MCF 10A (cell line): ENCODE data around the gene PAMR1. TPM values are rescaled to one million over a fixed set of nuclear protein-coding genes. Genes with fewer than 3 reads are reported as not detected.

Source experiments
- BruUV-seq: library from RNA; stranded (reverse); fragments of 400-500 nt; replicated peaks from 2 replicates; lab custom pipeline; 2021; lab: Mats Ljungman, UMichigan
- CTCF ChIA-PET: fragments of 300-600 bp; sonication (Branson Sonifier 250); formaldehyde crosslinking; extraction: SDS; loops from one replicate; lab custom pipeline; 2021; ENCODE audit warnings: antibody characterized with exemption, inconsistent platforms; lab: Yijun Ruan, JAX
- POLR2A ChIA-PET: fragments of 300-600, 350-650 bp; sonication (Branson Sonifier 250); formaldehyde crosslinking; extraction: SDS; loops from one replicate; lab custom pipeline; 2020; ENCODE audit warnings: antibody characterized with exemption, inconsistent platforms; lab: Yijun Ruan, JAX
- DNase-seq: peaks from one replicate; pipeline ENCODE4 v3.0.0-alpha.2; 2018; ENCODE audit not compliant: unreplicated experiment
- H3K27ac Mint-ChIP-seq: one replicate; pipeline ENCODE4 v1.8.0; 2022; ENCODE audit warnings: mild to moderate bottlenecking, low read depth, mixed read lengths; ENCODE audit not compliant: unreplicated experiment
- H3K27me3 Mint-ChIP-seq: one replicate; pipeline ENCODE4 v1.8.0; 2022; ENCODE audit warnings: mixed read lengths; ENCODE audit not compliant: insufficient read depth, unreplicated experiment
- H3K36me3 Mint-ChIP-seq: one replicate; pipeline ENCODE4 v1.8.0; 2022; ENCODE audit warnings: mild to moderate bottlenecking, moderate library complexity, mixed read lengths; ENCODE audit not compliant: insufficient read depth, unreplicated experiment
- H3K4me1 Mint-ChIP-seq: one replicate; pipeline ENCODE4 v1.8.0; 2022; ENCODE audit warnings: mixed read lengths; ENCODE audit not compliant: insufficient read depth, unreplicated experiment
- H3K4me3 Mint-ChIP-seq: one replicate; pipeline ENCODE4 v1.8.0; 2022; ENCODE audit warnings: mild to moderate bottlenecking, moderate library complexity, mixed read lengths; ENCODE audit not compliant: unreplicated experiment
- H3K9me3 Mint-ChIP-seq: one replicate; pipeline ENCODE4 v1.8.0; 2022; ENCODE audit warnings: mixed read lengths; ENCODE audit not compliant: unreplicated experiment
- CTCF ChIP-seq: fragments of 200-600 bp; IDR thresholded peaks from one replicate; pipeline ENCODE4 v1.8.0; 2022; ENCODE audit warnings: antibody characterized with exemption, mild to moderate bottlenecking; ENCODE audit not compliant: unreplicated experiment
- intact Hi-C: fragments of 100-400 bp; cut with micrococcal nuclease; formaldehyde crosslinking; loops from 2 replicates; pipeline ENCODE4 v1.14.1; 2022
- total RNA-seq: library from RNA; stranded (reverse); gene quantifications from 2 replicates; pipeline ENCODE4 v1.2.3, GENCODE V29; 2022

PAMR1 gene
- total RNA-seq, 1 experiment from 2014 or later = 0.51 TPM

GRCh38 chr11:35559949-35560348, 34.5 kb upstream of the PAMR1 start:
- intact Hi-C loops = no loop called here
- Mint-ChIP-seq H3K9me3 (no peaks in the 10 kb centered on the region), H3K4me3 (no peak overlapping the region), H3K36me3 (no peaks in the 10 kb centered on the region), H3K27ac (no peak overlapping the region), H3K27me3 (no peaks in the 10 kb centered on the region), H3K4me1 (no peaks in the 10 kb centered on the region)
- TF ChIP-seq CTCF = no peak
- BruUV-seq = no TSS peak
- no peak for DNase-seq
- ChIA-PET POLR2A (no interaction called here), CTCF (interaction anchor here (1.4 kb wide), 1 partner anchor 31 kb away, joined by 4 read pairs; no protein-coding TSS in a partner anchor)

DNA sequence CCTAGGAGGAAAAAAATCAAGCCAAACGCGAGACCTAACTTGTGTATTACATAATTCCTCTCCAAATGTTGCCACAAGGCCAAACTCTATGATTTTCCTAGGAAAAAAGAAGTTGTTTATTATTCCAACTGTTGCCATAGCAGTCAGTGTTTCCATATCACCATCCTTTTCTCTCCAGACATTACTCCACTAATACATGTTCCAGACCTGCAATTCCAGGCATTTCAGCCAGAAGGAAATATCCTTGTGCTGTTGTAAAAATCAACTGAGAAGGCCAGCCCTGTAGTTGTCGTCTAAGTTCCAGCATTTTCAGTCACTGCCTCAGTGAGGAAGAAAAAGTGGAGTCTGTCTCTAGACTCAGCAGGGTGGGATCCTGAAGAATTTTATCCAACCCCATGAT, 33.1 kb upstream of the PAMR1 start:
- TF ChIP-seq CTCF = no peak
- no peaks in the 10 kb centered on the region for H3K27me3 Mint-ChIP-seq
- ChIA-PET POLR2A (no interaction called here), CTCF (interaction anchor here (1.4 kb wide), 1 partner anchor 32 kb away, joined by 4 read pairs; no protein-coding TSS in a partner anchor)
- no peak overlapping the region for H3K4me3 Mint-ChIP-seq
- H3K4me1 Mint-ChIP-seq = no peaks in the 10 kb centered on the region
- BruUV-seq = no TSS peak
- no peaks in the 10 kb centered on the region for H3K36me3 Mint-ChIP-seq
- H3K9me3 Mint-ChIP-seq = no peaks in the 10 kb centered on the region
- no peak overlapping the region for H3K27ac Mint-ChIP-seq
- no peak for DNase-seq
- intact Hi-C loops = no loop called here

- Mint-ChIP-seq H3K36me3 (no peaks in the 10 kb centered on the region), H3K4me1 (peaks cover 2% of the 10 kb centered on the region), H3K9me3 (no peaks in the 10 kb centered on the region), H3K4me3 (no peak overlapping the region), H3K27ac (no peak overlapping the region), H3K27me3 (no peaks in the 10 kb centered on the region)
- no peak for DNase-seq
- BruUV-seq = no TSS peak
- intact Hi-C loops = no loop called here
- TF ChIP-seq CTCF = no peak
- ChIA-PET POLR2A (no interaction called here), CTCF (interaction anchor here (1.4 kb wide), 1 partner anchor 10 kb away, joined by 3 read pairs; no protein-coding TSS in a partner anchor)
Observed at GRCh38 chr11:35555488-35555887, 30.1 kb upstream of the PAMR1 start.

GRCh38 chr11:35554491-35555437, 29.3 kb upstream of the PAMR1 start:
- intact Hi-C loops = no loop called here
- POLR2A ChIA-PET = no interaction called here
- CTCF ChIA-PET = interaction anchor here (1.4 kb wide), 1 partner anchor 11 kb away, joined by 3 read pairs; no protein-coding TSS in a partner anchor
- DNase-seq = no peak
- Mint-ChIP-seq H3K27ac (no peak overlapping the region), H3K4me3 (no peak overlapping the region), H3K9me3 (no peaks in the 10 kb centered on the region), H3K27me3 (no peaks in the 10 kb centered on the region), H3K36me3 (no peaks in the 10 kb centered on the region), H3K4me1 (peaks cover 10% of the 10 kb centered on the region)
- no TSS peak for BruUV-seq
- TF ChIP-seq CTCF = no peak
